A673 (cell line): ENCODE data around the gene SH2B2.

Experiments
- CTCF ChIP-seq: fragments of 300-800, 200-600 bp; sonication (generic); conservative IDR thresholded peaks from 2 replicates; pipeline ENCODE4 v1.5.1; 2017; ENCODE audit warnings: low read depth, mild to moderate bottlenecking, antibody characterized with exemption, low read length, moderate library complexity, mixed read lengths
- EZH2 ChIP-seq: fragments of 200-600 bp; sonication (generic); IDR thresholded peaks from 2 replicates; pipeline ENCODE4 v1.6.1; 2017; ENCODE audit warnings: borderline replicate concordance, low read depth, mild to moderate bottlenecking, mixed read lengths, antibody characterized with exemption, low read length; ENCODE audit not compliant: poor library complexity, severe bottlenecking

- TF ChIP-seq CTCF, result no peak
- TF ChIP-seq EZH2, result no peak
These were observed 27.9 kb upstream of the SH2B2 start for GRCh38 chr7:102258749-102259107.
